ENCODE results near the gene ROM1.

DNA sequence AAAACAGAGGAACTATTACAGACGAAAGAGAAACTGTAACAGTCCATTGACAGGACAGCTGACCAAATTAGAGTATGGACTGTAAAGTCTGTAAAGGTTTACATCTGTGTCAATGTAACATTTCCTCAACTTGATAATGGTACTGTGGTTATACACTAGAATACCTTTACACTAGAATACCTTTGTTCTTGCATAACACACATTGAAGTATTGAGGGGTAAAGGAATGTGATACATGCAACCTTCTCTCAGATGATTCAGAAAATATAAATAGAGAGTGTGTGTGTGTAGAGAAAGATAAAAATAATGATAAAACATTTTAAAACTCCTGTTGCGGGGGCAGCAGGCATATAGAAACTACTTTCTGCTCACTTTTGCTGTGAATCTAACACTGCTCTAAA, 33.8 kb upstream of the ROM1 start:
- TF ChIP-seq, protein P1, sequence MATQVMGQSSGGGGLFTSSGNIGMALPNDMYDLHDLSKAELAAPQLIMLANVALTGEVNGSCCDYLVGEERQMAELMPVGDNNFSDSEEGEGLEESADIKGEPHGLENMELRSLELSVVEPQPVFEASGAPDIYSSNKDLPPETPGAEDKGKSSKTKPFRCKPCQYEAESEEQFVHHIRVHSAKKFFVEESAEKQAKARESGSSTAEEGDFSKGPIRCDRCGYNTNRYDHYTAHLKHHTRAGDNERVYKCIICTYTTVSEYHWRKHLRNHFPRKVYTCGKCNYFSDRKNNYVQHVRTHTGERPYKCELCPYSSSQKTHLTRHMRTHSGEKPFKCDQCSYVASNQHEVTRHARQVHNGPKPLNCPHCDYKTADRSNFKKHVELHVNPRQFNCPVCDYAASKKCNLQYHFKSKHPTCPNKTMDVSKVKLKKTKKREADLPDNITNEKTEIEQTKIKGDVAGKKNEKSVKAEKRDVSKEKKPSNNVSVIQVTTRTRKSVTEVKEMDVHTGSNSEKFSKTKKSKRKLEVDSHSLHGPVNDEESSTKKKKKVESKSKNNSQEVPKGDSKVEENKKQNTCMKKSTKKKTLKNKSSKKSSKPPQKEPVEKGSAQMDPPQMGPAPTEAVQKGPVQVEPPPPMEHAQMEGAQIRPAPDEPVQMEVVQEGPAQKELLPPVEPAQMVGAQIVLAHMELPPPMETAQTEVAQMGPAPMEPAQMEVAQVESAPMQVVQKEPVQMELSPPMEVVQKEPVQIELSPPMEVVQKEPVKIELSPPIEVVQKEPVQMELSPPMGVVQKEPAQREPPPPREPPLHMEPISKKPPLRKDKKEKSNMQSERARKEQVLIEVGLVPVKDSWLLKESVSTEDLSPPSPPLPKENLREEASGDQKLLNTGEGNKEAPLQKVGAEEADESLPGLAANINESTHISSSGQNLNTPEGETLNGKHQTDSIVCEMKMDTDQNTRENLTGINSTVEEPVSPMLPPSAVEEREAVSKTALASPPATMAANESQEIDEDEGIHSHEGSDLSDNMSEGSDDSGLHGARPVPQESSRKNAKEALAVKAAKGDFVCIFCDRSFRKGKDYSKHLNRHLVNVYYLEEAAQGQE (IDR thresholded peaks at IDR 0.05) = no peak
- TF ChIP-seq, protein P2, sequence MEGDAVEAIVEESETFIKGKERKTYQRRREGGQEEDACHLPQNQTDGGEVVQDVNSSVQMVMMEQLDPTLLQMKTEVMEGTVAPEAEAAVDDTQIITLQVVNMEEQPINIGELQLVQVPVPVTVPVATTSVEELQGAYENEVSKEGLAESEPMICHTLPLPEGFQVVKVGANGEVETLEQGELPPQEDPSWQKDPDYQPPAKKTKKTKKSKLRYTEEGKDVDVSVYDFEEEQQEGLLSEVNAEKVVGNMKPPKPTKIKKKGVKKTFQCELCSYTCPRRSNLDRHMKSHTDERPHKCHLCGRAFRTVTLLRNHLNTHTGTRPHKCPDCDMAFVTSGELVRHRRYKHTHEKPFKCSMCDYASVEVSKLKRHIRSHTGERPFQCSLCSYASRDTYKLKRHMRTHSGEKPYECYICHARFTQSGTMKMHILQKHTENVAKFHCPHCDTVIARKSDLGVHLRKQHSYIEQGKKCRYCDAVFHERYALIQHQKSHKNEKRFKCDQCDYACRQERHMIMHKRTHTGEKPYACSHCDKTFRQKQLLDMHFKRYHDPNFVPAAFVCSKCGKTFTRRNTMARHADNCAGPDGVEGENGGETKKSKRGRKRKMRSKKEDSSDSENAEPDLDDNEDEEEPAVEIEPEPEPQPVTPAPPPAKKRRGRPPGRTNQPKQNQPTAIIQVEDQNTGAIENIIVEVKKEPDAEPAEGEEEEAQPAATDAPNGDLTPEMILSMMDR (IDR thresholded peaks at IDR 0.05) = no peak
- no peak for TF ChIP-seq MAZ (IDR thresholded peaks at IDR 0.05; ENCODE audit: borderline replicate concordance, low read depth, low read length)
- no peak for TF ChIP-seq ZFP36 (IDR thresholded peaks at IDR 0.05; ENCODE audit: borderline replicate concordance, partially characterized antibody)
- no peak for TF ChIP-seq HOXA7 (CRISPR knock-in tag; IDR thresholded peaks at IDR 0.05)
- TF ChIP-seq JUN (IDR thresholded peaks at IDR 0.05) = no peak
- TF ChIP-seq RFX5 (IDR thresholded peaks at IDR 0.05) = no peak
- TF ChIP-seq BHLHE40 (IDR thresholded peaks at IDR 0.05; ENCODE audit: low read depth, low read length) = no peak
- TF ChIP-seq NFE2L2 (conservative IDR thresholded peaks at IDR 0.05; ENCODE audit: low read length) = no peak
- TF ChIP-seq ESRRA (IDR thresholded peaks at IDR 0.05; ENCODE audit: borderline replicate concordance, low read length) = no peak
